IMR-90 (cell line): ENCODE measurements around the gene ATXN3L.

Experiments used
- BHLHE40 ChIP-seq: fragments of 150-350 bp; IDR thresholded peaks from 2 replicates; pipeline ENCODE4 v1.6.1; 2016; ENCODE audit warnings: mild to moderate bottlenecking, low read depth, low read length
- CHD1 ChIP-seq: IDR thresholded peaks from 2 replicates; pipeline ENCODE4 v1.6.1; 2012; ENCODE audit warnings: low read depth, low read length, improper control_type of control experiment
- MAZ ChIP-seq: IDR thresholded peaks from 2 replicates; pipeline ENCODE4 v1.6.1; 2012; ENCODE audit warnings: low read depth, mild to moderate bottlenecking, low read length, improper control_type of control experiment, moderate library complexity, borderline replicate concordance
- NFE2L2 ChIP-seq: fragments of 150-350 bp; IDR thresholded peaks from 2 replicates; pipeline ENCODE4 v1.6.1; 2016; ENCODE audit warnings: low read depth, mild to moderate bottlenecking, low read length
- POLR2A ChIP-seq: IDR thresholded peaks from 2 replicates; pipeline ENCODE4 v1.6.1; 2012; ENCODE audit warnings: mild to moderate bottlenecking, low read depth, low read length
- RAD21 ChIP-seq: IDR thresholded peaks from 2 replicates; pipeline ENCODE4 v1.6.1; 2012; ENCODE audit warnings: low read length, improper control_type of control experiment
- RFX5 ChIP-seq: IDR thresholded peaks from 2 replicates; pipeline ENCODE4 v1.8.0; 2012; ENCODE audit warnings: low read depth, mild to moderate bottlenecking, low read length, moderate library complexity
- TF ChIP-seq, protein P1 (sequence below): conservative IDR thresholded peaks from 2 replicates; pipeline ENCODE4 v1.5.1; 2012; ENCODE audit warnings: mild to moderate bottlenecking, low read depth, low read length, improper control_type of control experiment
- TF ChIP-seq, protein P2 (sequence below): fragments of 150-350 bp; IDR thresholded peaks from 2 replicates; pipeline ENCODE4 v1.6.1; 2016; ENCODE audit warnings: low read depth, mild to moderate bottlenecking, low read length, moderate library complexity, borderline replicate concordance
- TF ChIP-seq, protein P3 (sequence below): fragments of 150-350 bp; IDR thresholded peaks from 2 replicates; pipeline ENCODE4 v1.6.1; 2017; ENCODE audit warnings: mild to moderate bottlenecking, antibody characterized with exemption, low read length, low read depth

DNA sequence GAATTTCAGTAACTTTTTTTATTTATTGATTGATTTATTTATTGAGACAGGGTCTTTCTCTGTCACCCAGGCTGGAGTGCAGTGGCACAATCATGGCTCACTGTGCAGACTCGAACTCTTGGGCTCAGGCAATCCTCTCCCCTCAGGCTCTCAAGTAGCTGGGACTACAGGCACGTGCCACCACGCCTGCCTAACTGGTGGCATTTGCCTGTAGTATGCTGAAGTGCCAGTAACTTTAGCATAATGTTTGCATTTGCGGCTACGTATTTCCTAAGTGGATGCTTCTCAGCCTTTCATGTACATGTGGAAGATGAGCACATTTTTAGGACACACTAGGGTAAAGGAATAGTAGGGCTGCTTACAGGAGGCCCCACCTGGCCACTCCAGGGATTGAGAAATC, 45.3 kb upstream of the ATXN3L start:
- no peak for TF ChIP-seq RFX5
- TF ChIP-seq, protein P1, sequence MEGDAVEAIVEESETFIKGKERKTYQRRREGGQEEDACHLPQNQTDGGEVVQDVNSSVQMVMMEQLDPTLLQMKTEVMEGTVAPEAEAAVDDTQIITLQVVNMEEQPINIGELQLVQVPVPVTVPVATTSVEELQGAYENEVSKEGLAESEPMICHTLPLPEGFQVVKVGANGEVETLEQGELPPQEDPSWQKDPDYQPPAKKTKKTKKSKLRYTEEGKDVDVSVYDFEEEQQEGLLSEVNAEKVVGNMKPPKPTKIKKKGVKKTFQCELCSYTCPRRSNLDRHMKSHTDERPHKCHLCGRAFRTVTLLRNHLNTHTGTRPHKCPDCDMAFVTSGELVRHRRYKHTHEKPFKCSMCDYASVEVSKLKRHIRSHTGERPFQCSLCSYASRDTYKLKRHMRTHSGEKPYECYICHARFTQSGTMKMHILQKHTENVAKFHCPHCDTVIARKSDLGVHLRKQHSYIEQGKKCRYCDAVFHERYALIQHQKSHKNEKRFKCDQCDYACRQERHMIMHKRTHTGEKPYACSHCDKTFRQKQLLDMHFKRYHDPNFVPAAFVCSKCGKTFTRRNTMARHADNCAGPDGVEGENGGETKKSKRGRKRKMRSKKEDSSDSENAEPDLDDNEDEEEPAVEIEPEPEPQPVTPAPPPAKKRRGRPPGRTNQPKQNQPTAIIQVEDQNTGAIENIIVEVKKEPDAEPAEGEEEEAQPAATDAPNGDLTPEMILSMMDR, result no peak
- no peak for TF ChIP-seq MAZ
- no peak for TF ChIP-seq POLR2A
- no peak for TF ChIP-seq BHLHE40
- TF ChIP-seq NFE2L2, result no peak
- no peak for TF ChIP-seq RAD21
- TF ChIP-seq, protein P2, sequence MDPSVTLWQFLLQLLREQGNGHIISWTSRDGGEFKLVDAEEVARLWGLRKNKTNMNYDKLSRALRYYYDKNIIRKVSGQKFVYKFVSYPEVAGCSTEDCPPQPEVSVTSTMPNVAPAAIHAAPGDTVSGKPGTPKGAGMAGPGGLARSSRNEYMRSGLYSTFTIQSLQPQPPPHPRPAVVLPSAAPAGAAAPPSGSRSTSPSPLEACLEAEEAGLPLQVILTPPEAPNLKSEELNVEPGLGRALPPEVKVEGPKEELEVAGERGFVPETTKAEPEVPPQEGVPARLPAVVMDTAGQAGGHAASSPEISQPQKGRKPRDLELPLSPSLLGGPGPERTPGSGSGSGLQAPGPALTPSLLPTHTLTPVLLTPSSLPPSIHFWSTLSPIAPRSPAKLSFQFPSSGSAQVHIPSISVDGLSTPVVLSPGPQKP, result no peak
- TF ChIP-seq, protein P3, sequence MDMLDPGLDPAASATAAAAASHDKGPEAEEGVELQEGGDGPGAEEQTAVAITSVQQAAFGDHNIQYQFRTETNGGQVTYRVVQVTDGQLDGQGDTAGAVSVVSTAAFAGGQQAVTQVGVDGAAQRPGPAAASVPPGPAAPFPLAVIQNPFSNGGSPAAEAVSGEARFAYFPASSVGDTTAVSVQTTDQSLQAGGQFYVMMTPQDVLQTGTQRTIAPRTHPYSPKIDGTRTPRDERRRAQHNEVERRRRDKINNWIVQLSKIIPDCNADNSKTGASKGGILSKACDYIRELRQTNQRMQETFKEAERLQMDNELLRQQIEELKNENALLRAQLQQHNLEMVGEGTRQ, result no peak
- TF ChIP-seq CHD1, result no peak
